Activated T-cell treated with anti-CD3 and anti-CD28 coated beads, Interleukin-2, amount 50 U/mL, for 4 hours (primary cell): ENCODE measurements around the gene TBC1D1. TPM values are rescaled to one million over a fixed set of nuclear protein-coding genes. Genes with fewer than 3 reads are reported as not detected.

Experiments
- ATAC-seq, 2 donors: fragments of 200-7000 bp; cut with Tn5 transposase; one replicate each; pipeline ENCODE4 v1.10.0; 2021
- DNase-seq: peaks from one replicate; pipeline ENCODE4 v3.0.0-alpha.2; 2020
- H3K27me3 Mint-ChIP-seq: one replicate; pipeline ENCODE4 v1.8.0; 2021; ENCODE audit warnings: low read depth, mixed read lengths
- H3K36me3 Mint-ChIP-seq: one replicate; pipeline ENCODE4 v1.8.0; 2022; ENCODE audit warnings: mixed read lengths; ENCODE audit not compliant: insufficient read depth
- H3K4me1 Mint-ChIP-seq: one replicate; pipeline ENCODE4 v1.8.0; 2021; ENCODE audit warnings: low read depth, mixed read lengths
- H3K4me3 Mint-ChIP-seq: one replicate; pipeline ENCODE4 v1.8.0; 2021; ENCODE audit warnings: mild to moderate bottlenecking, moderate library complexity, mixed read lengths
- H3K9me3 Mint-ChIP-seq: one replicate; pipeline ENCODE4 v1.8.0; 2021; ENCODE audit warnings: mixed read lengths
- total RNA-seq, 3 donors: library from RNA; stranded (reverse); gene quantifications; one replicate each; pipeline ENCODE4 v1.2.1, GENCODE V29; 2021

TBC1D1 gene
- total RNA-seq, 3 donors from 2014 or later: 29.4 to 42.0 (median 38.8) TPM

DNA sequence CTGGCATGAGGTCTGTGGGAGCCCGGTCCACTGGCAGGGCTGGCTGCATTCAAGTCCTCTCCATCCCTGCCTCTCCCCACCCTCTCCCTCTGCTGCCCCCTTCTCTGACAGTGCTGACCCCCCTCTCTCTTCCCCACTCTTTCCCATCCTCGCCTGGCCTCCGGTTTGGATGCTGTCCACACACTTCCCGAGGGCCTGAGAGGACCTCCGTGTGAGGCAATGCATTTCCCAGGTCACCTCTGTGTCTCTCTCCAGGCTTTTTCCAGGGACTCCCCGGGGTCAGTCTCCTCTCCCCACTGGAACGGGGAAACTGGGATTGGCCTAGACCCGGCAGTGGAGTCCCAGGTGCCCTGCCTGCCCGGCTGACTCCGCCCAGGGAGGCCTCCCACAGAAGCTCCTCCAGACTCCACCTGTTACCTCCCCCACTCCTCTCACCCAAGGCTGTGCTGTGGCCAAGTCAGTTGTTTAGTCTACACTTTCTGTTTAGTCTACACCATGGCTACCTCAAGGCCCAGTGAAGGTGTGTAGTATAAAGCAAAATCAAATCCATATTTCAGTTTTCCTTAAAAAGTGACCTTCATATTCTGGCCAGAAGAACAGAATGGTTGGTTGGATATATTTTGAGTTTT is 216.1 kb downstream of the TBC1D1 start:
- no peak for ATAC-seq
- no peak for DNase-seq
- H3K36me3 Mint-ChIP-seq: peaks cover 39% of the 10 kb centered on the region

GRCh38 chr4:38107818-38108217 is 216.9 kb downstream of the TBC1D1 start:
- no peak for ATAC-seq
- no peaks in the 10 kb centered on the region for H3K27me3 Mint-ChIP-seq
- no peaks in the 10 kb centered on the region for H3K9me3 Mint-ChIP-seq
- no peaks in the 10 kb centered on the region for H3K4me1 Mint-ChIP-seq
- no peak for DNase-seq
- H3K4me3 Mint-ChIP-seq: no peak overlapping the region
- H3K36me3 Mint-ChIP-seq: peaks cover 39% of the 10 kb centered on the region

More for the DNA sequence above, 216.1 kb downstream of the TBC1D1 start:
- H3K27me3 Mint-ChIP-seq: no peaks in the 10 kb centered on the region
- H3K4me1 Mint-ChIP-seq: no peaks in the 10 kb centered on the region
- no peak overlapping the region for H3K4me3 Mint-ChIP-seq
- H3K9me3 Mint-ChIP-seq: no peaks in the 10 kb centered on the region

- no peaks in the 10 kb centered on the region for H3K9me3 Mint-ChIP-seq
- no peak for DNase-seq
- H3K36me3 Mint-ChIP-seq: peaks cover 30% of the 10 kb centered on the region
- ATAC-seq: no peak
- H3K4me1 Mint-ChIP-seq: no peaks in the 10 kb centered on the region
- H3K27me3 Mint-ChIP-seq: no peaks in the 10 kb centered on the region
- no peak overlapping the region for H3K4me3 Mint-ChIP-seq
These were observed 218.5 kb downstream of the TBC1D1 start for GRCh38 chr4:38109370-38109769.

DNA sequence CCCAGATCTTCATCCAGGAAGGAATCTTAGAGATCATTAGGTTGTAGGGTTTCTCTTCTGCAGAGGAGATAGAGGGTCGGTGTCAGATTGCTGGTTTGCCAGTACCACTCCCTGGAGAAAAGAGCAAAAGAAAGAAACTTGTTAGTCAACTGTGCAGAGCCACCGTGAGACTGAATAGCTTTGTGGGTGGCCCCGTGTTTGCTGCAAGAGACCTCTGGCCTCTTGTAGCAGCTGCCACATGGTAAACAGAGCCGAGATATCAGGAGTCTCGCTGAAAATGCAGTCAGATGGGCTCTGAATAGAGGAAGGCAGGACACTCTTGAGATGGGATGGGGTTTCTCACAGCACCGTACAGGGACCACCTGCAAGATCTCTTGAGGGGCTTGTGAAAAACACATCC is 219.0 kb downstream of the TBC1D1 start:
- Mint-ChIP-seq H3K36me3 (peaks cover 30% of the 10 kb centered on the region), H3K27me3 (no peaks in the 10 kb centered on the region), H3K4me1 (no peaks in the 10 kb centered on the region), H3K4me3 (no peak overlapping the region), H3K9me3 (no peaks in the 10 kb centered on the region)
- ATAC-seq (no peak), DNase-seq (no peak)

DNA sequence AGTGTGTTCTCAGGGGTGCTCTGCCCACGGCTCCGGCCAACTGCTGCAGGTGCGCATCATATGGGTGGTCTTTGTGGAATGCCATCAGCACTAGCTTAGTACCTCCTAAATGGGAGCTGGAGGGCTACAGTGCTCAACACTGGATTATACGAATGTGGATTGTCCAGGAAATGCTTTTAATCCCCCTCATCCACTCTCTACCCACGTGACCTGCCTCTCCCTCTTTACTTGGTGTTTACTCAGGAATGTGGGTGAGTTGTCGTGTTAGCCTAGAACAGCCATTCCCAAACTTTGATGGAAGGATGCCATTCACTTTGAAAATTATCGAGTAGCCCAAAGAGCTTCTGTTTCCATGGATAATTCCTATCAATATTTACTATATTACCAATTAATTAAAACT is 220.1 kb downstream of the TBC1D1 start:
- no peak for DNase-seq
- no peaks in the 10 kb centered on the region for H3K4me1 Mint-ChIP-seq
- H3K9me3 Mint-ChIP-seq: no peaks in the 10 kb centered on the region
- no peaks in the 10 kb centered on the region for H3K27me3 Mint-ChIP-seq
- H3K36me3 Mint-ChIP-seq: peaks cover 27% of the 10 kb centered on the region
- ATAC-seq: no peak
- H3K4me3 Mint-ChIP-seq: no peak overlapping the region

- no peaks in the 10 kb centered on the region for H3K4me1 Mint-ChIP-seq
- DNase-seq: no peak
- no peak overlapping the region for H3K4me3 Mint-ChIP-seq
- H3K27me3 Mint-ChIP-seq: no peaks in the 10 kb centered on the region
- ATAC-seq: no peak
- H3K9me3 Mint-ChIP-seq: no peaks in the 10 kb centered on the region
- peaks cover 30% of the 10 kb centered on the region for H3K36me3 Mint-ChIP-seq
These were observed 220.8 kb downstream of the TBC1D1 start for GRCh38 chr4:38111717-38112116.

GRCh38 chr4:38113132-38113531 is 222.2 kb downstream of the TBC1D1 start:
- Mint-ChIP-seq H3K4me1 (no peaks in the 10 kb centered on the region), H3K9me3 (no peaks in the 10 kb centered on the region), H3K4me3 (no peak overlapping the region), H3K27me3 (no peaks in the 10 kb centered on the region), H3K36me3 (peaks cover 23% of the 10 kb centered on the region)
- ATAC-seq (no peak), DNase-seq (no peak)

DNA sequence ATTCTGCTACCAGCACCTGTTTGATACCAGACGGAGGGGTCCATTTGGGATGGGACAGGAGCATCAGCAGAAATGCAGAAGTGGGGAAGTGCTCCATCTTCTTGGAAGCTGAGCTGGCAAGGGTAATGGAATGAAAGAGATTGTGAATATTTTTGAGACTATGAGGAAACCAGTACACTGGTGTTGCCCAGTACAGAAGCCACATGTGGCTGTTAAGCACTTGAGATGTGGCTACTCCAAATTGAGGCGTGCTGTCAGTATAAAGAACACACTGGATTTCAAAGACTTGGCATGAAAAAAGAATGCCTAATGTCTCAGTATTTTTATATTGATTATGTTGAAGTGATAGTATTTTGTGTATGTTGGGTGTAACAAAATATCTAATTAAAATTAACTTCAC is 222.7 kb downstream of the TBC1D1 start:
- Mint-ChIP-seq H3K36me3 (peaks cover 20% of the 10 kb centered on the region), H3K4me1 (no peaks in the 10 kb centered on the region)
- ATAC-seq: no peak

DNA sequence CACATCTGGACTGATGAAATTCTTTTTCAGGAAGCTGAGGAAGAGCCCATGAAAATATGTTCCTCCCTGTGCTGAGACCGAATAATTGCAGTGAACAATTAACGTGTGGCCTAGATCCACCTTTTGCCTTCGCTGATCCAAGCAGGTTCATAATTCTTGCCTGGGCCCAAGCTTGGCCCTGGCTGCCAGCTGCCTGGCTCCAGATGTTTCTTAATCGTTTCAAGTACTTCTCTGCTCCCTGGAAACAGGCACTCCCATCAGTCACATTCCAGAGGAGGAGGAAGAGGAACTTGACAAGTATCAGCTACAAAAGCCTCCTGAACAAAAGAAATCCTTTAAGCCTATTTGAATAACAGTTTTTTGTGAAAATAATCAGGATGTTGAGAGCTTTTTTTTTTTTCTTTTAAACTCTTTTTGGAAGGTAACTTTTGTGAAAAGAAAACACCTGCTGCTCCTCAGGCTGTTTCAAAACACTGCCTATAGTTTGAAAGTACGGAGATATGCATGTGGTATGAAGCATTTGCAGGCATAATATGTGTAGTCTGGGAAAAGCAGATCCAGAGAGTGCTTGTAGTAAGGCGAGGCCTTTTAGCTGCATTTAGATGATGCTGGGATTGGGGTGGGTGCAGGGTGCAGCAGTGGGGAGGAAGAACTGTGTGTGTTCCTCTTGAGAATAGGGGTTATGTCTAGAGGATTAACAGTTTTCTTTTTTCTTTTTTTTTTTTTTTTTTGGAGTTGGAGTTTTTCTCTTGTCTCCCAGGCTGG is 223.7 kb downstream of the TBC1D1 start:
- no peak for DNase-seq
- Mint-ChIP-seq H3K4me1 (no peaks in the 10 kb centered on the region), H3K4me3 (no peak overlapping the region), H3K36me3 (peaks cover 20% of the 10 kb centered on the region), H3K27me3 (no peaks in the 10 kb centered on the region), H3K9me3 (no peaks in the 10 kb centered on the region)
- ATAC-seq: no peak

More for the DNA sequence above, 222.7 kb downstream of the TBC1D1 start:
- Mint-ChIP-seq H3K4me3 (no peak overlapping the region), H3K27me3 (no peaks in the 10 kb centered on the region), H3K9me3 (no peaks in the 10 kb centered on the region)
- DNase-seq: no peak

DNA sequence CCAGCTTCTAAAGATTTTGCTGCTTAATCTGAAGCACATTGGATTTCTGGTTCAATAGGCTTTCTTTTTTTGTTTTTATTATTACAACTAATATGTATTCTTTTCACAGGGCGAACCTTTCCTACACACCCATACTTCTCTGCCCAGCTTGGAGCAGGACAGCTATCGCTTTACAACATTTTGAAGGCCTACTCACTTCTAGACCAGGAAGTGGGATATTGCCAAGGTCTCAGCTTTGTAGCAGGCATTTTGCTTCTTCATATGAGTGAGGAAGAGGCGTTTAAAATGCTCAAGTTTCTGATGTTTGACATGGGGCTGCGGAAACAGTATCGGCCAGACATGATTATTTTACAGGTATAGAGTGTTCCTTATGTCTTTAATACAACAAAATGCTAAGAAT is 224.7 kb downstream of the TBC1D1 start:
- Mint-ChIP-seq H3K36me3 (peaks cover 19% of the 10 kb centered on the region), H3K27me3 (no peaks in the 10 kb centered on the region), H3K9me3 (no peaks in the 10 kb centered on the region), H3K4me1 (no peaks in the 10 kb centered on the region), H3K4me3 (no peak overlapping the region)
- DNase-seq: no peak
- no peak for ATAC-seq

- H3K9me3 Mint-ChIP-seq: no peaks in the 10 kb centered on the region
- H3K36me3 Mint-ChIP-seq: peaks cover 30% of the 10 kb centered on the region
- H3K4me1 Mint-ChIP-seq: no peaks in the 10 kb centered on the region
- H3K4me3 Mint-ChIP-seq: no peak overlapping the region
- DNase-seq (no peak), ATAC-seq (no peak)
- H3K27me3 Mint-ChIP-seq: no peaks in the 10 kb centered on the region
These were observed 226.7 kb downstream of the TBC1D1 start for GRCh38 chr4:38117591-38117990.

DNA sequence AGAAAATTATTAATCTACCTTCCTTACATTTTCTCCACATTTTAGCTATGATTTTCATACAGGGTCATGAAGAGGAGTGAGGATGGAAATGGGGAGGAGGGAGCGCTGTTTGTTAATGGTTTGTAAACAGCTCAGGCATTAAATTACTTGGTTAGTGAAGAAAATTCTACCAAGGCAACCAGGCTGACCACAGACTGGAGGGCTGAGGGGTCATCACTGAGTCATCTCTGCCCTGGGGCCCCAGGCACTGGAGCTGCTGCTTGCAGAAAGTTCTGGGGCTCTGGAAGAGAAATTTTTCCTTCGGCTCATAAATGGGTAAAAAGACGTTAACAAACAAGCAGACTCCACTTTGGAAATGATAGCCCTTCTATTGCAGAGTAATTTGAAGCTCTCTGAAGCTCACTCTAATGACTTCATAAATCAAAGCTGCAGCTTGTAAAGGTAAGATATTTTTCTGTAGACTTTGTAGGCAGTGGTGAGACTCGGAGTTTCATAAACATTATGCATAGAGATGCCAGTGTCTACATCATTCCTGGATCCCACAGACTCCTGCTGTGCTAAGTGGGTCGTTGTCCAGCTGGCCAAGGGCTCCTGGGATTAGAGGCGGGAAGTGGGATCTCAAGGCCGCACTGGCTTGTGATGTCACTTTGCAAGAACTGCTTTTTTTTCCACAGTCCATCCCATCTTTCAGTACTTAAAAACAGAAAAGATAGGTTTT is 228.9 kb downstream of the TBC1D1 start:
- Mint-ChIP-seq H3K36me3 (peaks cover 33% of the 10 kb centered on the region), H3K27me3 (no peaks in the 10 kb centered on the region), H3K4me3 (no peak overlapping the region), H3K9me3 (no peaks in the 10 kb centered on the region), H3K4me1 (peaks cover 8% of the 10 kb centered on the region)
- ATAC-seq: no peak
- DNase-seq: no peak

DNA sequence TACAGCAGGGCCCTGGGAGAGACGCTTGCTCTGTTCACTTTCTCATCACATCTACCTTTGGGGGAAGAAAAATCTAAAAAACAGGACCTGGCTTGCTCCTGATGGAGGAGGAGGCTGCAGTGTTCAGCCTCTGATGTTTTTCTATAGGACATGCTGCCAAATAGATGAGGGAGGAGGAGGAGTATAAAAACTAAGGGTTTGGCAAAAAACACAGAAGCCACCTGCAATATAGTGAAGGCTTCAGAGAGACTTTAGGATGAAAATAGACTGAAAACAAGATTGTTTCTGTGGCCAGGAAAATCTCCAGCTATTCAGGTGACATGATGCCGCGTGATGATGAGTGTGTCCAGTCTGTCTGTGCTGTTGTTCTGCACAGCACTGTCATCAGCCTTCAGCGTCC is 229.9 kb downstream of the TBC1D1 start:
- DNase-seq: no peak
- no peaks in the 10 kb centered on the region for H3K9me3 Mint-ChIP-seq
- ATAC-seq: no peak
- peaks cover 10% of the 10 kb centered on the region for H3K4me1 Mint-ChIP-seq
- no peak overlapping the region for H3K4me3 Mint-ChIP-seq
- no peaks in the 10 kb centered on the region for H3K27me3 Mint-ChIP-seq
- peaks cover 43% of the 10 kb centered on the region for H3K36me3 Mint-ChIP-seq

DNA sequence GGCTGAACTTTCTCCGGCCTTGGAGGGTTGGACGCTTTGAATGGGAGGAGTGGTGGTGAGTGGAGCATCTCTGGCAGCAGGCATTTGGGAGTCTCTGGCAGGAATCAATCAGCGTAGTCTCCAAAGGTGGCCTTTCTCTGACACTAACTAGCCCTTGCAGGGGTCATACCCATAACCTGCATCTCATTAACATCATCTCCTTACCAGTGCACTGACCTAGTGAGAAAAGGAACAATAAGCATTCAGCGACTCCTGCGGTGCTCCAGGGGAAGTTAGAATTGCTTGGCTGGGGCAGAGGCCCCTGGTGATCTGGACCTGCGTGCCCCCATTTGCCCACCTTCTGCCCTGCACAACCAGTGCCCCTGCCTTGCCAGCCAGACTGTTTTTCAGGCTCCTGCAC is 231.2 kb downstream of the TBC1D1 start:
- no peak for DNase-seq
- Mint-ChIP-seq H3K36me3 (peaks cover 42% of the 10 kb centered on the region), H3K4me1 (peaks cover 10% of the 10 kb centered on the region), H3K4me3 (no peak overlapping the region), H3K27me3 (no peaks in the 10 kb centered on the region), H3K9me3 (no peaks in the 10 kb centered on the region)
- no peak for ATAC-seq

GRCh38 chr4:38123555-38123954 is 232.7 kb downstream of the TBC1D1 start:
- Mint-ChIP-seq H3K27me3 (no peaks in the 10 kb centered on the region), H3K4me1 (peaks cover 20% of the 10 kb centered on the region), H3K36me3 (peaks cover 36% of the 10 kb centered on the region), H3K4me3 (no peak overlapping the region), H3K9me3 (no peaks in the 10 kb centered on the region)
- DNase-seq (no peak), ATAC-seq (no peak)
